Right lobe of liver (tissue), 6 donors: ENCODE data around the gene MIEF1. TPM values are rescaled to one million over a fixed set of nuclear protein-coding genes. Genes with fewer than 3 reads are reported as not detected.
A peak's percentile ranks its signal among the peaks of the same experiment; 100 is the strongest.

Experiments used
- ATAC-seq, 4 donors: fragments of 200-7000 bp; cut with Tn5 transposase; one replicate each; pipeline ENCODE4 v1.9.1; 2020; ENCODE audit warnings: mild to moderate bottlenecking in 4 of 4, moderate library complexity in 4 of 4
- DNase-seq, 3 donors: peaks; one replicate each; pipeline ENCODE4 v3.0.0-alpha.2; 2020
- H3K27ac ChIP-seq, 3 donors: fragments of 200-600 bp; one replicate each; pipeline ENCODE4 v1.8.0; 2022
- H3K27me3 ChIP-seq, 2 donors: fragments of 200-600 bp; one replicate each; pipeline ENCODE4 v1.8.0; 2022
- H3K36me3 ChIP-seq, 4 donors: fragments of 200-600 bp; sonication (generic) in 1 of 4; one replicate each; pipeline versions ENCODE4 v1.5.1 to v1.8.0; 2017 to 2022; ENCODE audit warnings: control low read depth in 1 of 4
- H3K4me1 ChIP-seq, 4 donors: fragments of 200-600 bp; sonication (generic) in 1 of 4; one replicate each; pipeline versions ENCODE4 v1.5.1 to v1.8.0; 2017 to 2022; ENCODE audit warnings: control low read depth in 1 of 4
- H3K4me3 ChIP-seq, 3 donors: fragments of 200-600 bp; one replicate each; pipeline ENCODE4 v1.8.0; 2022
- H3K9me3 ChIP-seq, 4 donors: fragments of 200-600 bp; sonication (generic) in 1 of 4; one replicate each; pipeline versions ENCODE4 v1.5.1 to v1.8.0; 2017 to 2022; ENCODE audit warnings: control low read depth in 1 of 4
- POLR2A ChIP-seq: fragments of 450-650 bp; IDR thresholded peaks from one replicate; pipeline ENCODE4 v1.6.1; 2017; ENCODE audit warnings: antibody characterized with exemption, mild to moderate bottlenecking
- WGBS: methylation state at CpG from one replicate; pipeline ENCODE4 v1.1.6; 2018; ENCODE audit warnings: low coverage, low lambda C conversion rate; ENCODE audit not compliant: insufficient coverage; ENCODE audit errors: missing lambda C conversion rate; 5-methylcytosine and 5-hydroxymethylcytosine counted together
- intact Hi-C, 2 donors: fragments of 100-400 bp; cut with DNase I; formaldehyde crosslinking; loops; one replicate each; pipeline versions ENCODE4 v1.11.2 to v1.14.1; 2022
- total RNA-seq, 6 experiments: library from RNA; depleted of rRNA in 2 of 6; stranded (reverse); fragments of >200 nt in 2 of 6; fragmentation: NEBNext Ultra II Directional in 3 of 6; extraction: Animal tissue kit (Norgen Biotek cat#: 25700) in 3 of 6; gene quantifications; one replicate each; pipeline versions ENCODE4 v1.1.0 to v1.2.4, GENCODE V29; 2016 to 2023
- TF ChIP-seq, protein P1 (sequence below), 4 donors: fragments of 200-600 bp in 3 of 4; fragments of 450-650 bp in 1 of 4; IDR thresholded peaks; one replicate each; pipeline versions ENCODE4 v1.5.1 to v1.8.0; 2016 to 2022; ENCODE audit warnings: antibody characterized with exemption in 4 of 4, mild to moderate bottlenecking in 2 of 4
- donor health status: DM: no; HTN: yes; CAD: no.
- donor health status: DM: no; HTN: no; CAD: no.
- donor health status: DM: no; HTN: no; CAD: no.
- donor health status: DM: no; HTN: yes; CAD: no.
- donor health status: DM: no; HTN: yes; CAD: no.

Gene MIEF1
- total RNA-seq, 6 experiments from 2014 or later, result 17.4 to 24.4 (median 21.5) TPM

DNA sequence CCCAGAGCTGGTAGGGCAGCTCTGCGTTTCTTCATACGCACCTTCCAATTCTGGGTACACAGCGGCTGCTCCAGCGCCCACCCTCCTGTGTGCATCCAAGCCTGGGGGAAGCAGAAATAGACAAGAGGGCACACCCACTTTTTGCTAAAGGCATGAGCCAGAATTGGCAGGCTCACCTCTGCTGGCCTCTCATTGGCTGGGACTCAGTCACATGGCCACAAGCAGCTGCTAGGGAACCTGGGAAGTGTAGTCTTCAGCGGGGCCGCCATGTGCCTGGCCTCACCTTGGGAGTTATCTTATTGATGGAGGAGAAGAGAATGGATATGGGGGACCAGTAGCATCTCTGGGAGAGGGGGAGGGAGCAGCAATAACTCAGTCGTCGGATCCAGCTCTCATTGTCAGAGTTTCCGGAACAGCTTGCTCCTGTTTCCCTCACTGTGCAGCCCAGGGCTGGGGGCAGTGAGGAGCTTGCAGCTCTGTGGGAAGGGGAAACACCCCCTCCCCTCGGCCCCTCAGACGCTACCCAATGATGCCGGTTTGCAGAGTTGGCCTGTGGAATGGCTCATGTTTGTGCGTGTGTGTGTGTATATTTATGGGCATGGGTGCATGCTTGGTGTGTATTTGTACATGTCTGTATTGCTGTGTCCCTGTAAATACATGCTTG lies 11.8 kb upstream of the MIEF1 start:
- no peak overlapping the region for H3K27ac ChIP-seq
- ATAC-seq (peak; percentile 88 to 96 (median 90)), DNase-seq (peak; percentile 80 to 86 (median 86))
- no peaks in the 10 kb centered on the region for H3K36me3 ChIP-seq
- H3K4me1 ChIP-seq, result no peaks in the 10 kb centered on the region
- no peak overlapping the region for H3K4me3 ChIP-seq
- intact Hi-C loops, result loop anchor here in 1 of 2 donors (5.0 kb wide), 1 partner anchor 37 kb away; no protein-coding TSS in a partner anchor
- TF ChIP-seq, protein P1, sequence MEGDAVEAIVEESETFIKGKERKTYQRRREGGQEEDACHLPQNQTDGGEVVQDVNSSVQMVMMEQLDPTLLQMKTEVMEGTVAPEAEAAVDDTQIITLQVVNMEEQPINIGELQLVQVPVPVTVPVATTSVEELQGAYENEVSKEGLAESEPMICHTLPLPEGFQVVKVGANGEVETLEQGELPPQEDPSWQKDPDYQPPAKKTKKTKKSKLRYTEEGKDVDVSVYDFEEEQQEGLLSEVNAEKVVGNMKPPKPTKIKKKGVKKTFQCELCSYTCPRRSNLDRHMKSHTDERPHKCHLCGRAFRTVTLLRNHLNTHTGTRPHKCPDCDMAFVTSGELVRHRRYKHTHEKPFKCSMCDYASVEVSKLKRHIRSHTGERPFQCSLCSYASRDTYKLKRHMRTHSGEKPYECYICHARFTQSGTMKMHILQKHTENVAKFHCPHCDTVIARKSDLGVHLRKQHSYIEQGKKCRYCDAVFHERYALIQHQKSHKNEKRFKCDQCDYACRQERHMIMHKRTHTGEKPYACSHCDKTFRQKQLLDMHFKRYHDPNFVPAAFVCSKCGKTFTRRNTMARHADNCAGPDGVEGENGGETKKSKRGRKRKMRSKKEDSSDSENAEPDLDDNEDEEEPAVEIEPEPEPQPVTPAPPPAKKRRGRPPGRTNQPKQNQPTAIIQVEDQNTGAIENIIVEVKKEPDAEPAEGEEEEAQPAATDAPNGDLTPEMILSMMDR (IDR thresholded peaks at IDR 0.05), result no peak
- TF ChIP-seq POLR2A, result no peak
- 22% methylated on average over 6 of the region's 13 CpGs for WGBS
- H3K9me3 ChIP-seq, result no peaks in the 10 kb centered on the region
- no peaks in the 10 kb centered on the region for H3K27me3 ChIP-seq

DNA sequence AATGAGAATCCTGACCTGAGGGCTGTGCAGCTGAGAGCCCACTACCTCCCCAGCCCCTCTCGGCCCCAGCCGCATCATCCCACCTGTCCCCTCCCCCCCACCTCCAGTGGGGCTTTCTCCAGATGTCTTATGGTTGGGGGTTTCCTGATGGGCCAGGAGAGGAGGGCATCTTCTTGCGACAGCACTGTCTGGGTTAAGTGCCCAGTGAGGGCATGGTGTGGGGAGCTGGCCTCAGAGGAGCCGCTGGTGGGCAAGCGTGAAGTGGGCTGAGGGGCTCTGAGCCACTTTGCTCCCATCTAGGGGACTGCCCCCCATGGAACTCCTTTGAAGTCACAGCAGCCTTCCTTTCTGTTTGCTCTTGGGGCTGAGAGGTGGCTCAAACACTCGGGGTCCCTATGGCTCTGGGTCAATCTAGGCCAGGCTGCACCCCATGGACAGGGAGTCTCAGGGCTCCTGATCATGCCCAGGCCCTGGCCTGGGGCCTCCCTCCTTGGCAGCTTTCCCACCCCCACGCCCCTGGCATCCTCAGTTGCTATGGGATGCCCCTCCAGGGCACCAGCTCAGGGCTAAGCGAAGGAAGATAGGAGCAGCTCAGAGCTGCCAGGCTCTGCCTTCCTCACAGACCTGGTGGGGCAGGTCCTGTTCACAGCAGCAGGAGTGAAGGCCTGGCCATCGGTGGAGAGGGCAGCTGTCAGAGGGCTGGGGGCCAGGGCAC lies 11.0 kb upstream of the MIEF1 start:
- intact Hi-C loops, result loop anchor here in 1 of 2 donors (5.0 kb wide), 1 partner anchor 36 kb away; no protein-coding TSS in a partner anchor
- Histone ChIP-seq H3K4me3 (no peak overlapping the region), H3K27ac (no peak overlapping the region), H3K36me3 (no peaks in the 10 kb centered on the region), H3K27me3 (no peaks in the 10 kb centered on the region), H3K9me3 (no peaks in the 10 kb centered on the region), H3K4me1 (no peaks in the 10 kb centered on the region)
- DNase-seq, result peak in 1 of 3 donors; percentile 41
- TF ChIP-seq POLR2A, result no peak
- TF ChIP-seq, protein P1 (IDR thresholded peaks at IDR 0.05), result no peak
- ATAC-seq, result no peak
- no CpG with 5 or more reads among the region's 9 CpGs for WGBS

DNA sequence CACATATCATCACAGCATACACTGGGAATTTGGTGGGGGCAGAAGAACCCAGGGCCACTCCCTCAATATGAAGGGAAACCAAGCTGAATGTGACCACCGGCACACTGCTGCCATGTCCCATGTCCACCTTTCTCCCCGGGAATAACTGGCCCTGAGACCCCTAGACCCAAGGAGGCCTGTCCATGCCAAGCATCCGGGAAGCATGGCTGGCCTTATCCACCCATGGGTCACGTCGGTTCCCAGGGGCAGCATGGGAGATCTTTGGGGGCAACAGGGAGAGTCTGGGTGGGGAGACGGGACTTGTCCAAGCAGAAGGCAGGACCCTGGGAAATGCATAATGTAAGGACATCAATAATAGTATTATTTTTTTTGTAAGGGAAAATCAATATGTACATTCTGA lies 10.4 kb upstream of the MIEF1 start:
- Histone ChIP-seq H3K4me1 (no peaks in the 10 kb centered on the region), H3K4me3 (no peak overlapping the region), H3K27ac (no peak overlapping the region), H3K9me3 (no peaks in the 10 kb centered on the region), H3K27me3 (no peaks in the 10 kb centered on the region), H3K36me3 (no peaks in the 10 kb centered on the region)
- intact Hi-C loops, result loop anchor here in 1 of 2 donors (5.0 kb wide), 1 partner anchor 36 kb away; no protein-coding TSS in a partner anchor
- DNase-seq, result peak in 1 of 3 donors; percentile 34
- WGBS, result 51% methylated on average over 4 of the region's 6 CpGs
- TF ChIP-seq, protein P1 (IDR thresholded peaks at IDR 0.05), result no peak
- no peak for TF ChIP-seq POLR2A
- ATAC-seq, result no peak

DNA sequence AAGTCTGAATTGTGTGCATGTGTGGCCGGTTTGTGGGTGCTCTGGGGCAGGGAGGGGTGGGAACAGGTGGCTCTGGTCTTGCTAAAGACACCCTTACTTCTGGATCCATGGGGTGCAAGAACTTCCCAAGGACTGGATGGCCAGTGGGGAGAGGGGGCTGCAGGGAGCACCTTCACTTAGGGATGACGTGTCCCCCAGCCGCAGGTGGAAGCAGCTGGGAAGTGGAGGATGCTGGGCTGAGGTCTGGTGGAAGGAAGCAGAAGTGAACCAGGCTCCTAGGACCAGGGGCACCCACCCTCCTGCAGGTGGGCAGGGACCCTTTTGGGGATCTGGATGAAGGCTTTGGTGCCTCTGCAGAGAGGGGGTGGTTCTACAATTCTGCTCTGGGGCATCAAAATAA lies 9.9 kb upstream of the MIEF1 start:
- H3K4me1 ChIP-seq, result no peaks in the 10 kb centered on the region
- no peaks in the 10 kb centered on the region for H3K36me3 ChIP-seq
- intact Hi-C loops, result loop anchor here in 1 of 2 donors (5.0 kb wide), 1 partner anchor 35 kb away; no protein-coding TSS in a partner anchor
- 50% methylated on average over 1 of the region's 3 CpGs for WGBS
- no peaks in the 10 kb centered on the region for H3K9me3 ChIP-seq
- no peaks in the 10 kb centered on the region for H3K27me3 ChIP-seq
- DNase-seq (peak in 1 of 3 donors; percentile 17), ATAC-seq (no peak)
- no peak overlapping the region for H3K4me3 ChIP-seq
- TF ChIP-seq, protein P1 (IDR thresholded peaks at IDR 0.05), result no peak
- TF ChIP-seq POLR2A, result no peak
- H3K27ac ChIP-seq, result no peak overlapping the region
